ENCODE results near the gene NOSIP. TPM values are rescaled to one million over a fixed set of nuclear protein-coding genes. Genes with fewer than 3 reads are reported as not detected.
A peak's percentile ranks its signal among the peaks of the same experiment; 100 is the strongest.

The NOSIP gene
- total RNA-seq, 6 donors from 2014 or later, result 30.3 to 72.3 (median 57.9) TPM

DNA sequence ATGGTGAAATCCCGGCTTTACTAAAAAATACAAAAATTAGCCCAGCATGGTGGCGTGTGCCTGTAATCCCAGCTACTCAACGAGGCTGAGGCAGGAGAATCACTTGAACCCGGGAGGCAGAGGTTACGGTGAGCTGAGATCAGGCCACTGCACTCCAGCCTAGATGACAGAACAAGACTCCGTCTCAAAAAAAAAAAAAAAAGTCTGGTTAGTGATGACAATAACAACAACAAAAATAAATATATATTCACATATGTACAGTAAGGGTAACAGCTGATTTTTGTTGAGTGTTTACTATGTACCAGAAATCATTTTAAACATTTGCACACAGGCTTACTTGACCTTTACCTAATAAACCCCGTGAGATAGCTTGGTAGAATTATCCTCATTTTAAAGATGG is 36.6 kb upstream of the NOSIP start:
- Histone ChIP-seq H3K4me3 (no peak overlapping the region), H3K36me3 (peaks cover 24 to 69% (median 56%) of the 10 kb centered on the region in 4 donors), H3K27me3 (no peaks in the 10 kb centered on the region), H3K4me1 (peaks cover 5 to 18% (median 14%) of the 10 kb centered on the region in 4 donors), H3K9me3 (no peaks in the 10 kb centered on the region), H3K27ac (no peak overlapping the region)
- ATAC-seq (ENCODE audit: low FRiP score in 2 of 2) (no peak), DNase-seq (no peak)
- TF ChIP-seq, protein P1, sequence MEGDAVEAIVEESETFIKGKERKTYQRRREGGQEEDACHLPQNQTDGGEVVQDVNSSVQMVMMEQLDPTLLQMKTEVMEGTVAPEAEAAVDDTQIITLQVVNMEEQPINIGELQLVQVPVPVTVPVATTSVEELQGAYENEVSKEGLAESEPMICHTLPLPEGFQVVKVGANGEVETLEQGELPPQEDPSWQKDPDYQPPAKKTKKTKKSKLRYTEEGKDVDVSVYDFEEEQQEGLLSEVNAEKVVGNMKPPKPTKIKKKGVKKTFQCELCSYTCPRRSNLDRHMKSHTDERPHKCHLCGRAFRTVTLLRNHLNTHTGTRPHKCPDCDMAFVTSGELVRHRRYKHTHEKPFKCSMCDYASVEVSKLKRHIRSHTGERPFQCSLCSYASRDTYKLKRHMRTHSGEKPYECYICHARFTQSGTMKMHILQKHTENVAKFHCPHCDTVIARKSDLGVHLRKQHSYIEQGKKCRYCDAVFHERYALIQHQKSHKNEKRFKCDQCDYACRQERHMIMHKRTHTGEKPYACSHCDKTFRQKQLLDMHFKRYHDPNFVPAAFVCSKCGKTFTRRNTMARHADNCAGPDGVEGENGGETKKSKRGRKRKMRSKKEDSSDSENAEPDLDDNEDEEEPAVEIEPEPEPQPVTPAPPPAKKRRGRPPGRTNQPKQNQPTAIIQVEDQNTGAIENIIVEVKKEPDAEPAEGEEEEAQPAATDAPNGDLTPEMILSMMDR (IDR thresholded peaks at IDR 0.05), result no peak
- TF ChIP-seq POLR2AphosphoS5 (IDR thresholded peaks at IDR 0.05) (no peak), EP300 (IDR thresholded peaks at IDR 0.05) (no peak), POLR2A (IDR thresholded peaks at IDR 0.05) (no peak)
- 94% methylated on average over 7 of the region's 7 CpGs for WGBS, 2 donors

DNA sequence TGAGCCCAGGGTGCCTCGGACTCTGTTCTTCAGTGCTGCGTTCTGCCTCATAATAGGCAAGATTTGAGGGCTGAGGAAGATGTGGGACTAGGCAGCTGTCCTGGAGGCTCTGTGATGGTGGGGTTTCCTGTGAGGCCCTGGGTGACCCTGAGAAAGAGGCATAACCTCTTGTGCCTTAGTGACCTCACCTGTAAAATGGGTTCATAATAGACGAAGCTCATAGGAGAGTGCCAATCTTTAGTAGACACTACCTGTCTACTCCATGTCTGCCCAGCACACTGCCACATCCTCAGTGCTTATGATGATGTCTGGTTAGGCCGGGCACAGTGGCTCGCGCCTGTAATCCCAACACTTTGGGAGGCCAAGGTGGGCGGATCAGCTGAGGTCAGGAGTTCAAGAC is 36.2 kb upstream of the NOSIP start:
- peaks cover 20 to 64% (median 53%) of the 10 kb centered on the region in 4 donors for H3K36me3 ChIP-seq
- H3K4me3 ChIP-seq, result no peak overlapping the region
- ATAC-seq (ENCODE audit: low FRiP score in 2 of 2), result no peak
- H3K4me1 ChIP-seq, result peaks cover 5 to 19% (median 15%) of the 10 kb centered on the region in 4 donors
- no peak overlapping the region for H3K27ac ChIP-seq
- WGBS, 2 donors, result 95 to 96% methylated on average over 5 to 7 of the region's 7 CpGs
- DNase-seq, result no peak
- TF ChIP-seq POLR2AphosphoS5 (IDR thresholded peaks at IDR 0.05) (no peak), POLR2A (IDR thresholded peaks at IDR 0.05) (no peak), EP300 (IDR thresholded peaks at IDR 0.05) (no peak)
- TF ChIP-seq, protein P1 (IDR thresholded peaks at IDR 0.05), result no peak
- H3K27me3 ChIP-seq, result no peaks in the 10 kb centered on the region
- H3K9me3 ChIP-seq, result no peaks in the 10 kb centered on the region

DNA sequence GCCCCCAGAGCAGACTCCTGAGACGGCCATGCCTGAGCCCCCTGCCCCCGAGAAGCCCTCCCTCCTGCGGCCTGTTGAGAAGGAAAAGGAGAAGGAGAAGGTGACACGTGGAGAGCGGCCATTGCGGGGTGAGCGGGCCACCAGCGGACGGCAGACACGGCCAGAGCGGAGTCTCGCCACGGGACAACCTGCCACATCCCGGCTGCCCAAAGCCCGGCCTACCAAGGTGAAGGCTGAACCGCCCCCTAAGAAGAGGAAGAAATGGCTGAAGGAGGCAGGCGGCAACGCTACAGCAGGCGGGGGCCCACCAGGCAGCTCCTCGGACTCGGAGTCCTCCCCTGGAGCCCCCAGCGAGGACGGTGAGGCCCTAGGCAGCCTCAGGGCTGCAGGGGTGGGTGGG is 35.5 kb upstream of the NOSIP start:
- Histone ChIP-seq H3K4me3 (no peak overlapping the region), H3K4me1 (peaks cover 5 to 19% (median 17%) of the 10 kb centered on the region in 4 donors), H3K9me3 (no peaks in the 10 kb centered on the region), H3K27me3 (no peaks in the 10 kb centered on the region), H3K27ac (no peak overlapping the region), H3K36me3 (peaks cover 19 to 64% (median 52%) of the 10 kb centered on the region in 4 donors)
- DNase-seq, result peak in 1 of 2 donors; percentile 60
- TF ChIP-seq EP300 (IDR thresholded peaks at IDR 0.05) (no peak), POLR2AphosphoS5 (IDR thresholded peaks at IDR 0.05) (no peak), POLR2A (IDR thresholded peaks at IDR 0.05) (no peak)
- TF ChIP-seq, protein P1 (IDR thresholded peaks at IDR 0.05), result no peak
- WGBS, 2 donors, result 94 to 96% methylated on average over 19 to 23 of the region's 23 CpGs
- ATAC-seq (ENCODE audit: low FRiP score in 2 of 2), result no peak

DNA sequence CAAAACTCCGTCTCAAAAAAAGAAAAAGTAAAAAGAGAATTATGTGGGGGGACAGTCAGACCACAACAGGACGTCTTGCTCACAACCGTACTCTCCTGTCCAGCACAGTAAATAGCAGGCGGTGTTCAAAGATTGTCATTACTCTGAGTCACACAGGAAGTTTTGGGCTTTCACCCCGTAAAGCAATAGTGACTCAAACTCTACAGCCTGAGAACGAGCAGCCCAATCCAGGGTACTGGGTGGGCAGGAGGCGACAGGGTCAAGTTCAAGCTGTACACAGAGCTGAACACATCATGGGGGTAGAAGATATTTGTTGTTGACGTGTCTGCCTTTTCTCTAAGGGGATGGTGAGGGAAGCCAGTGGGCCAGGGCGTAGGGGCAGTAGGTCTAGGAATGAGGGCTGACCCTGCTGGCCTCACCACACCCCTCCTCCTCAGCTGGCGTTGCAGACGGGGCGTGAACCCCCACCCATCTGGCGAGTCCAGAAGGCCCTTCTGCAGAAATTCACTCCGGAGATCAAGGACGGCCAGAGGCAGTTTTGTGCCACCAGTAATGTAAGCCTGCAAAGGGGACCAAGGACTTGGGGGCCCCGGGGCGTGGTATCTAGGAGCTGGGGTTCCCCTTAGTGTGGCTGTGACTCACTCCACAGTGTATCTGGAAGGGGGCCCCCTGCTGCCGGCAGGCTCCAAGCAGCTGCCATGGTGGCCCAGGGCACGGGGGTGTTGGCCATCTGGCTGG is 33.9 kb upstream of the NOSIP start:
- 79% methylated on average over 12 to 19 of the region's 19 CpGs for WGBS, 2 donors
- peak overlapping the region in 1 of 4 donors; percentile 27 for H3K27ac ChIP-seq

More for the DNA sequence above, 33.9 kb upstream of the NOSIP start:
- peak in 1 of 2 donors; percentile 43 for DNase-seq
- no peak for TF ChIP-seq POLR2A (IDR thresholded peaks at IDR 0.05)
- TF ChIP-seq EP300 (IDR thresholded peaks at IDR 0.05), result no peak
- TF ChIP-seq POLR2AphosphoS5 (IDR thresholded peaks at IDR 0.05), result no peak
- TF ChIP-seq, protein P1 (IDR thresholded peaks at IDR 0.05), result no peak
- peaks cover 15 to 69% (median 55%) of the 10 kb centered on the region in 4 donors for H3K36me3 ChIP-seq
- peak in 1 of 2 donors; percentile 83 for ATAC-seq (ENCODE audit: low FRiP score in 2 of 2)
- H3K27me3 ChIP-seq, result no peaks in the 10 kb centered on the region
- no peaks in the 10 kb centered on the region for H3K9me3 ChIP-seq
- no peak overlapping the region for H3K4me3 ChIP-seq
- peaks cover 5 to 19% (median 17%) of the 10 kb centered on the region in 4 donors for H3K4me1 ChIP-seq

Data from upper lobe of left lung (tissue), 6 donors.